Colon (tissue), 2 donors: ENCODE data around the gene TAOK3.
"Not testable (repeated sequence)": the region's sequence is repeated elsewhere in the genome, so short reads cannot be mapped to it uniquely, and the experiment has no call there.

Experiments
- FAIRE-seq: peaks from 2 replicates; lab custom pipeline; 2012; peaks lifted over from hg19 to GRCh38; lab: Jason Lieb, UNC
- donor health status: control.
- donor health status: control.

The TAOK3 gene

GRCh38 chr12:118299791-118300460 lies 72.8 kb downstream of the TAOK3 start:
- FAIRE-seq, result no peak

GRCh38 chr12:118297284-118297683 lies 75.4 kb downstream of the TAOK3 start:
- no peak for FAIRE-seq

GRCh38 chr12:118292836-118293235 lies 79.9 kb downstream of the TAOK3 start:
- no peak for FAIRE-seq

DNA sequence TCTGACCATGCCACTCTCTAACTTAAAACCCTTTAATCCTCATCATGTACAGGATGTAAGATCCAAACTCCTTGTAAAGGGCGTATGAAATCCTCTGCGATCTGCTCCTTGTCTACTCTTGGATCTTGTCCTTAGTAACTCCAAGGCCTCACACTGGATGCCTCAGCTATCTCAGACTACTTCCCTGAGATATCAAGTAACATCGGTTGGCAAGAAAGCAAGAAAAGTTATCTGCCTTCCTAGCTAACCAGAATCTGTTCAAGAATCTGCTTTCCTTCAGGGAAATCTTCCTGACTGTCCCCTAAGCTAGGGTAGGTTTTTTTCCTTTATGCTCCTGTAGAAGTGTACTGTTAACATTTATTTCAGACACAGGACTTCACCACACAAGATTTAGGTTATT lies 82.6 kb downstream of the TAOK3 start:
- no peak for FAIRE-seq

GRCh38 chr12:118288174-118288573 lies 84.5 kb downstream of the TAOK3 start:
- FAIRE-seq, result no peak

DNA sequence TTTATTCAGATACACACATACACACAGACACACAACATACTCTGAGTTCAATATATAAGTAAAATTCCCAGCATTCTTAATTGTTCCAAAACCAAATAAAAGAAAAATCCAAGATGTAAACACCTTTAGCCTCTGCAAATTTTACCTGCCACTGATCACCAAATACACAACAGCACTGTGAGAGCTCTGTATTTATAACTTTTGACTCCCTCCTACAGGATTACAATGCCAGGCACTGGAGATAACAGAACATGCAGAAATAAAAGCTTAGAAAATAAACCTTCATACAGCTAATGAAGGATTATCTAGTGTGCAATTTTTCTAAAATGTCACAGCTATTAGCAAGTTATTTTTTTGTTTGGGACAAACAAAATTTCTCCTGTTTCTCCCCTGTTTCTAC lies 85.0 kb downstream of the TAOK3 start:
- FAIRE-seq, result no peak

GRCh38 chr12:118282767-118283166 lies 89.9 kb downstream of the TAOK3 start:
- FAIRE-seq, result no peak

GRCh38 chr12:118278288-118278687 lies 94.4 kb downstream of the TAOK3 start:
- FAIRE-seq, result not testable (repeated sequence)

DNA sequence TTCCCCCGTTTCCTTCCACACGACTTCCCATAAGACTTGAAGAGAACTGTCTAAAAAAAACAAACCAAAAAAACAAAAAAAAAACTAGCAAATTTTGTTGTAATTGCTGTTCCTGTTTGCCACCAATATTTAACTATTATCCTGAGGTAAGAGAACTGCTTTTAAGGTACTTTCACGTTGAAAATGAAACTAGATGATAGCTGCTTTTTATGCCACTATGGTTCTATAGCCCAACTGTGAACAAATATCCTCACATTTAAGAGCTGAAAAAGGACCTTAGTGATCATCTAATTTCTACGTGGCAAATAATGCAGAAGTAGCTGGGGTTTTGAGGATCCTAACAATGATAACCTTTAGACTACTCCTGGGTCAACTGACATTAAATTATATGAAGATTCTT lies 98.6 kb downstream of the TAOK3 start:
- no peak for FAIRE-seq

DNA sequence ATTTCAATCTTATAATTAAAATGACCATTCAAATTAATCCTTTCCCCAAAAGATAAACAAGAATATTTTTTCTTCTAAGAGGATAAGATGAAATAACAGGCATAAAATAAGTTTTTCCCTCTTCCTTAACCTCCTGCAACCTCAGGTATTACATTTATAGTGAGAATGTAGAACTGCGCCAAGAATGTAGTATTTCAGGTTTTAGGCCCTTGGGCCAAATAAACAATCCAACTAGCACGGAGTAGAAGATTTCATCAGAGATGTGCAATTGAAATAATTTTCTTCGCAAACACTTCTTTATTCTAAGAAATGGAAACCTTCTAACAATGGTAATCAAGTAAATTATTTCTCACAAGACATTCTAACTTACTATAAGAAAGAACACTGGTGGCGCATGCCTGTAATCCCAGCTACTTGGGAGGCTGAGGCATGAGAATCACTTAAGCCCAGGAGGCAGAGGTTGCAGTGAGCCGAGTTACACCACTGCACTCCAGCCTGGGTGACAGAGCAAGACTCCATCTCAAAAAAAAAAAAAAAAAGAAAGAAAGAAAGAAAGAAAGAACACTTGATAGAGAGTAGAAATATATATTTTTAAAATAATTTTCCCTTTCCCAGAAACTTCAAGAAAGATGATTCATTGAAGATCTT lies 100.8 kb downstream of the TAOK3 start:
- no peak for FAIRE-seq

- no peak for FAIRE-seq
These were observed 101.5 kb downstream of the TAOK3 start for GRCh38 chr12:118271183-118271582.

DNA sequence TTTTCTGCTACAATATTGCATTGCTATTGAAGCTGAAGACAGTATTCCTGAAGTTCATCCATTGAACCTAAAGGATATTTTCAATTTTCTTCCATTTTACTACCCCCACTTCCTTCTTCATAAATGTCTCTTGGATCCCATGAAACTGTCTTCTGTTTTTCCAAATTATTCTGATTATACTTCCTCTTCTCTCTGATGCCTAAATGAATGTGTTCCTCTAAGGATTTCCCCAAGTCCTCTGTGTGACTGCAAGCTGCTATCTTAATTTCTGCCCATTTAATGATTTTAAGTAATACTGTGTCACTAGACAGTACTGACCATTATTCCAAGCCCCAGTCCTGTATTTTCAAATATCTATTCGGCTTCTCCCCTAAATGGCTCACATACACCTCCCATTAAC lies 102.9 kb downstream of the TAOK3 start:
- FAIRE-seq, result no peak

GRCh38 chr12:118259079-118259478 lies 113.6 kb downstream of the TAOK3 start:
- no peak for FAIRE-seq

- no peak for FAIRE-seq
These were observed 116.4 kb downstream of the TAOK3 start for GRCh38 chr12:118256352-118256751.

GRCh38 chr12:118249547-118249946 lies 123.2 kb downstream of the TAOK3 start:
- FAIRE-seq, result no peak

DNA sequence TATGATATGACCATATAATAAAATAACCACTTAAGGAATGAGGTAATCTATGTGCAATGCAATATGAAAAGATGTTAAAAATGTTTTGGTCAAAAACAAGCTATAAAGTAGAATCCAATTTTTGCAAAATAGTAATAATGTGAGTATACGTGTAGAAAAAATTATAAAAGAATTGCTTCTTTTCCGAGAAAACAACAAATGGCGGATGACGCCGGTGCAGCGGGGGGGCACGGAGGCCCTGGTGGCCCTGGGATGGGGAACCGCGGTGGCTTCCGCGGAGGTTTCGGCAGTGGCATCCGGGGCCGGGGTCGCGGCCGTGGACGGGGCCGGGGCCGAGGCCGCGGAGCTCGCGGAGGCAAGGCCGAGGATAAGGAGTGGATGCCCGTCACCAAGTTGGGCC lies 126.8 kb downstream of the TAOK3 start:
- not testable (repeated sequence) for FAIRE-seq

DNA sequence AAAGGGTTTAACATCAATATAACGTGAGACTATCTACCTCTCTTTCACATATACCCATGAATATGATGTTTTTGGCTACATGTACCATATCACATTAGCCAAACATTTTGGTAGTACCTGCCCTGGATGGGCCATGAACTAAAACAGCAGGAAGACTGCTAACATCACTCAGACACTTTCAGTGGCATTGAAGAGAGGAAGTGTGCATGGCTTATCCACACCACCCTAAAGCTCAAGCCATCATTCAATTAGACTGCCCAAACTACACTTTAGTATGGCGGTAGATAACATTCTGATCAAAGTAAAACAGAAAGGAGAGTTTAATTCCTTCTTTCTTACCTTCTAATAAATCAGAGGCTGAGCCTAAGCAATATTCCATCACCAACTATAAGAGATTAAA lies 133.8 kb downstream of the TAOK3 start:
- FAIRE-seq, result no peak

GRCh38 chr12:118237908-118238307 lies 134.8 kb downstream of the TAOK3 start:
- FAIRE-seq, result no peak

DNA sequence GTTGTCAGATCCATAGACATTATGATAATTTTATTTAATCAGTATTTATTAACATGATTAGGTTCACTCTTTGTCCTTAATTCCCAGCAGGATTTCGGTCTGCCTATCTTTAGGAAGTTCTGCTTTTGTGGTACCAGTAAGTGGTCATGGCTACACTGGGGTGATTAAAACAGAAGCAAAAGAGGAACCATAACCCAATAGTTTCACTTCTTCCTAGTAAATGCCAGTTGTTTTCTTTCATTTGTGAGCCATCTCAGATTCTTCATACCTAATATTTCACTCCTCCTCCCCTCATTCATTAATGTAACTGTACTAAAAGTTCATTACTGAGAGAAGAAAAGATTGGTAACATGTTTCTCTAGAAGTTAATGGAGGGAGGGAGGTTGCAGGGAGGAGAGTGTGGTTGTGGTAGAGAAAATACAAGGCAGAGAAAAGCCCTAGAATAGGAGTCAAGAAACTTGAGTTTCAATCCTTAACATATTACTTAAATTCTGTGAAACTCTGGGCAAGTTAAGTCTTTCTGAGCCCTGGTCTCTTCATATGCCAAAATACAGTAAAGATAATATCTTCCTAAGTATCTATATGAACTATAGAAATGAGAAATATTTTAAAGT lies 135.5 kb downstream of the TAOK3 start:
- FAIRE-seq, result no peak

DNA sequence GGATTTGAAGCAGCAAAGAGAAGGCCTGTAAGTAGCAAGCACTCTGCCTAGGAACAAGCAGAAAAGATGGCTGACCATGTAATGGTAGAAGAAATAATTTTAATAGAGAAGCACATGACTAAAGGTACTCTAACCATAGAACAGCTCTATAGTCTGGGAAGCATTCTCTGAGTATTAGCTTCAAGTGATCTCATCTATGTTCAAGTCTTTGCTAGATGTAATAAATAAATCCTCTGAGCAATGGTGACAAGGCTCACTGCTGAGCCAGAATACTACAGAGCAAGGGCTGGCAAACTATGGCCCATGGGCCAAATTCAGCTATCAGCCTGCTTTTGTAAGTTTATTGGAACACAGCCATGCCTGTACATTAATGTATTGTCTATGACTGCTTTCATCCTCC lies 152.0 kb downstream of the TAOK3 start:
- FAIRE-seq, result no peak

DNA sequence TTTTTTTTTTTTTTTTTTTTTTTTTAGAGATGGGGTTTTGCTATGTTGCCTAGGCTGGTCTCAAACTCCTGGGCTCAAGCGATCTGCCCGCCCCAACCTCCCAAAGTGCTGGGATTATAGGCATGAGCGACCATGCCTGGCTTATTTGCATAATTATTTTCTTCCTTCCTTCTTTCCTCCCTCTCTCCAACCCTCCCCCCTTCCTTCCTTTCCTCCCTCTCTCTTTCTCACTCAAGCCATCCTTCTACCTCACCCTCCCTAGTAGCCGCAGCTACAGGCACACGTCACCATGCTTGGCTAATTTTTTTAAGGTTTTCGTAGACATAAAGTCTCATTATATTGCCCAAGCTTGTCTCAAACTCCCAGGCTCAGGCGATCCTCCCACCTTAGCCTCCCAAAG lies 152.9 kb downstream of the TAOK3 start:
- no peak for FAIRE-seq

DNA sequence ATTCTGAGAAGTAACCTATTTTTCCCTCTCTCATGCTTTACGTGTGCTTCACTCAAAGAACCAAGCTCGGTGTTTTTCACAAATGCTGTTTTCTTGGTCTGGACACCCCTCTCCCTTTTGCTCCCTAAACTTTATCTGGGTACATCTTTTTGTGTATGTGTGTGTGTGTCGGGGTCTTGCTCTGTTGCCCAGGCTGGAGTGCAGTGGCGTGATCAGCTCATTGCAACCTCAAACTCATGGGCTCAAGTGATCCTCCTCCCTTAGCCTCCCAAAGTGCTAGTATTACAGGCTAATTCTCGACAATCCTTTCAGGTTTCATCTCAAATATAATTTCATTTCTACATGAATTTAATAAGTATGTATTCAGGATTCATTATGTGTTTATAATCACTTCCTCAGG lies 153.6 kb downstream of the TAOK3 start:
- FAIRE-seq, result no peak

GRCh38 chr12:118213452-118213851 lies 159.3 kb downstream of the TAOK3 start:
- FAIRE-seq, result no peak

DNA sequence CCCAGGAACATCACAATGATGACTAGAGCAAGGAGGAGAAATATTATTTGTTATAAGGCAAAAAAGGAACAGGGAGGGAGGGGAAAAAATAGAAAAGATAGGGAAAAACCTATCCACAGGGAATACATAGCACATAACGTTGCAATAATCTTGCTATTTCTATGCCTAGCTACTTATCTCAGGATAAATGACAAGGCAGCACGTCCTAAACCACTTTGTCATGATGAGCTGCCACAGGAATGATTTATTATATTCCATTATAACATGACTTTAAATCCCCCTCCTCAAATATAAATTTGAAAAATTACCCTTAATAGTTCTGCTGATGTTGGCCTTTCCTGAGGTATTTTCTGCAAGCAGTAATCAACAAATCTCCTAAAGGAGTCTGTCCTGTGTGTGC lies 160.1 kb downstream of the TAOK3 start:
- no peak for FAIRE-seq
